ENCODE measurements around the gene DNAAF3.

Gene DNAAF3

DNA sequence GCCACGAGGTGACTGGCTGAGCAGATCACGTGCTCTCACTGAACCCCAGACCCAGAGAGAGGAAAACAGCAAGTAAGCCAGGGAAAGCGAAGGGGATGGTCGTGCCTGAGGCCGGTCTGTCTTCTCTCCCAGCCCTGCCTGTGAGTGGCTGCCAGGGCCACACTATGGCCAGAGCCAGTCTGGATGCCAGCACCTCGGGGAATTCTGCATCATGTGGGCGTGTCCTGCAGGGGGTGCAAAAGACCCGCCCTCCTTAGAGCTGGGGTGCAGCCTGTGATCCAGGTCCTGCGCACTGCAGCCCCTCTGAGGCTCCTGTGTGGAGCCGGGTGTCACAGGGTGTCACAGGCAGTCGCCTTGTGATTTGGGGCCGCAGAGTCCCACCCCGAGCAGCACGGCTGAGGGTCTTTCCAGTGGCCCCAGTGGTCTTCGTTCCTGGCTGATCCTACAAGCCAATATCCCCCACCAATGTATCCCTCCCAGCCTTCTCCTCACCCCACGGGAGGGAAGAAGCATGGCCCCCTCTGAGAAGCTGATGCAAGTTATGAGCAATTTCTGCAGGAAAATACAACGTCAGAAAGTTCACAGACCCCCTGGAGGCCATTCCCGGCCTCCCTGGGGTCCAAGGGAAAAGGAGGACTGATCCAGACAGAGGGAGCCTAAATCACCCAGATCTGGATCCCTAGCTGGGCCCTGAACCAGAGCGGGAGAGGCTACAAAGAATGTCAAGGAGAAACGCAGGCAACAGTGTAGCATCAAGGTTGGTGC is 56.7 kb downstream of the DNAAF3 start:
- in situ Hi-C loops (cut with HindIII; ENCODE audit: low sequenced_read_pairs): no loop called here
- DNase-seq (ENCODE audit: low read depth): no peak
- no peak overlapping the region for H3K4me3 ChIP-seq (ENCODE audit: low read depth, low read length)
- TF ChIP-seq, protein P1, sequence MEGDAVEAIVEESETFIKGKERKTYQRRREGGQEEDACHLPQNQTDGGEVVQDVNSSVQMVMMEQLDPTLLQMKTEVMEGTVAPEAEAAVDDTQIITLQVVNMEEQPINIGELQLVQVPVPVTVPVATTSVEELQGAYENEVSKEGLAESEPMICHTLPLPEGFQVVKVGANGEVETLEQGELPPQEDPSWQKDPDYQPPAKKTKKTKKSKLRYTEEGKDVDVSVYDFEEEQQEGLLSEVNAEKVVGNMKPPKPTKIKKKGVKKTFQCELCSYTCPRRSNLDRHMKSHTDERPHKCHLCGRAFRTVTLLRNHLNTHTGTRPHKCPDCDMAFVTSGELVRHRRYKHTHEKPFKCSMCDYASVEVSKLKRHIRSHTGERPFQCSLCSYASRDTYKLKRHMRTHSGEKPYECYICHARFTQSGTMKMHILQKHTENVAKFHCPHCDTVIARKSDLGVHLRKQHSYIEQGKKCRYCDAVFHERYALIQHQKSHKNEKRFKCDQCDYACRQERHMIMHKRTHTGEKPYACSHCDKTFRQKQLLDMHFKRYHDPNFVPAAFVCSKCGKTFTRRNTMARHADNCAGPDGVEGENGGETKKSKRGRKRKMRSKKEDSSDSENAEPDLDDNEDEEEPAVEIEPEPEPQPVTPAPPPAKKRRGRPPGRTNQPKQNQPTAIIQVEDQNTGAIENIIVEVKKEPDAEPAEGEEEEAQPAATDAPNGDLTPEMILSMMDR (IDR thresholded peaks at IDR 0.05; ENCODE audit: low read depth, low read length, missing control alignments): no peak
